ENCODE results near the gene KIAA1217.
"Not testable (repeated sequence)": the region's sequence is repeated elsewhere in the genome, so short reads cannot be mapped to it uniquely, and the experiment has no call there.

Gene KIAA1217

DNA sequence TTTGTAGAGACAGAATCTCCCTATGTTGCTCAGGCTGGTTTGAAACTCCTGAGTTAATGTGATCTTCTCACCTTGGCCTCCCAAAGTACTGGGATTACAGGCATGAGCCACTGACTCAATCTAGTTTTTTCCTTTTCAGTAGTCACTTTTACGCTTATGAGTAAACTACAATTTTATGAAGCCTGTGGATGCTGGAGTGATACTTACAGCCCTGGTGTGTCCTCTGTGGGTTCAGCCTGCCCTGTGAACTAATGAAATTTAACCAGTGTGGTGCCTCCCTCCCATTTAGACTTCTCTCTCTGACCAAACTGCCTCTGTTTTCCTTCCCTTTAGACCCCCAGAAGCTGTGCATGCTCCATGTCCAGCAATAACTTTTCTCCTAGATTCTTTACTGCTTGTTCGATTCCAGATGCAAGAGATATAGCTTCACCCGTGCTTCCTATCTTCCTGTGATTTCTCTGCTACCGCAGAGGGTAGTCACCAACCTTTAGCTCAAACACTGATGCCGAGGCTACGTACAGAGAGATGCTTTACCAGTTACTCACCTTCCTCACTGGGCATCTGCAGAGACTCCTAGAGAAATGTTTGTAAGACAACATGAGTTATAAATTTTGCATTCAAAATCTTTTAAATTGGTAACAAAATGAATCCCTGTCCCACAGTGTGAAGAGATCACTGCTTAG is 90.8 kb downstream of the KIAA1217 start:
- DNase-seq, result no peak

DNA sequence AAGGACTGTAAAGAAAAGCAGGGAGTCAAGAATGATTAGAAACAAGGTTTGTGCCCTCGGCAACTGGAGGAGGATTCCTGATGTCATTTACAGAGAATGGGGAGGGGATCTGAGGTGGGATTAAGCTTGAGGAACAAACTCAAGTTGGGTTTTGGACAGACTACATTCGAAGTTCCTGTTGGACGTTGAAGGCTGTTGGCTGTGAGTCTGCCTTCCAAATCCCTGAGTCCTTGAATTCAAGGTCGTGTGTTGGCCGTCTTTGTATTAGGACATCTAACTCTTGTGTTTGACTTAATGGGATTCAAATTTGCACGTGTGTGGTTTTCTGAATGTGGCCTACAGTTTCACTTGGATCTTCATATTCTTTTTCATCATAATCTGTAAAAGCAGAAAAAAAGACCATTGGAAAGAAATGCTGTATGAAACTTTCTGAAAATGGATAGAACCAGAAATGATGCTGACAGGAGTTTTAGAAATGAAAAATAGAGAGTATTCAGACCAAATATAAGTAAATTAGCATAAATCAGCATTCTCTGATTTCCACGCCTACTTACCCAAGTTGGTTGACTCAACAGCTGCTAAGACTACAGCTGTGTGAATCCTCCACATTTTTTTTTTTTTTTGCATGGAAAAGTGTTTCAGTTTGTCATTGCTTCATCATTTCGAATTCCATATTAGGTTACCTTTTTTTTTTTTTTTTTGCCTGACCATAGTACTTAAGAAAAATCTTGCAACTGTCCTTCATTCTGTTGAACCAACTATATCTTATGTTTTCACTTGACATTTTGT is 94.8 kb downstream of the KIAA1217 start:
- DNase-seq, result no peak

DNA sequence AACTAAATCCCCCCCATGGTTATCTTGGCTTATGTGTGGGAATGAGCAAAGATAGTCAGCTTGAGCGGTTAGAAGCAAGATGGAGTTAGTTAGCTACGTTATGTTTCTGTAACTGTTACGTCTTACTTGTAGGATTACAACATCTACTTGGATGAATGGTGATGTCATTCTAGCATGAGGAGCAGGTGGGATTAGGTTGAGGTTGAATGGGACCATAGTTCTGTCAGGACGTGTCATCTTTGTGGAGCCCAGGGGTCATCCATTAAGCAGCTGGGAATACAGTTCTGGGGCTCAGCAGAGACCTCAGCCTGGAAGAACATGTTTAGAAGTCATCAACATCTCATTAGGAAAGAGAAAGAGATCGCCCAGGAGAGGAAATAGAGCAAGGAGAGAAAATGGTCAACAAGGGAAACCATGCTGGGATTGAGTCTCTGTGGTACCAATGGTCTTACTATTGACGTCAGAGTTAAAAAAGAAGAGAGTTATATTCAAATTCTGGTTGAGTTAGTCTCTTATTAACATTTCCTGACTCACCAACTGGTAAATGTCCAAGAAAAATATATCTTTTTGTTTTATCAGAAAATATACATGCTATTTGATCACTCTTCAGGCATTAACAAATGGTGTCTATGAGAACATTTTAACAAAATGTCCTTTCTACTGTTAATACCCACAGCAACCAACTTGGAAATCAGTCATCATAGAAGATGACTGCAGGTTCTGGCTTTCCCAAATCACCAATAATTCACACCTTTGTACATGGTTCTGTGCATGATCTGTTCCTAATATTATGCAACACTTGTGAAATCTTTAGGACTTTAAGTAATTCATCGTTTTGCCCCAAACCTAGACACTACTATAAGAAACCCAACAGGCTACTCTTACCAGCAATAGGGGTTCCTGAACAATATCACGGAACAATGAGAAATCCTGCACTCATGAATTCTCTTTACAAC is 96.9 kb downstream of the KIAA1217 start:
- no peak for DNase-seq

DNA sequence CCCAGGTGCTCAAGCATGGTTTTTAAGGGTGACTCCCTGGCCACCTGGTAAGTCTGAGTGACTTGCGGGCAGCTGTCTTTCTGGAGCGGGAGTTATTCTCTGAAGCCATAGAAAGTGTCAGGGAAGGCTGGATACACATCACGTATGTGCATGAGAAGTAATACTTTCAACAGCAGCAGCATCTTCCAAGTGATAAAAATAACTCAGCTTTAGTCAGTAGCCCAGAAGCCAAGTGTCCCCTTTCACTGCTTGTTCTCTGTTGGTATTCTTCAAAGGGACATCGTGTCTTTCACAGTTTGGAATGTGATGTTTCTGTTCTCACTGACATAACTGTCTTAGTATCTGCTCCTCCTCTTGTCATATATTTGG is 97.6 kb downstream of the KIAA1217 start:
- no peak for DNase-seq

DNA sequence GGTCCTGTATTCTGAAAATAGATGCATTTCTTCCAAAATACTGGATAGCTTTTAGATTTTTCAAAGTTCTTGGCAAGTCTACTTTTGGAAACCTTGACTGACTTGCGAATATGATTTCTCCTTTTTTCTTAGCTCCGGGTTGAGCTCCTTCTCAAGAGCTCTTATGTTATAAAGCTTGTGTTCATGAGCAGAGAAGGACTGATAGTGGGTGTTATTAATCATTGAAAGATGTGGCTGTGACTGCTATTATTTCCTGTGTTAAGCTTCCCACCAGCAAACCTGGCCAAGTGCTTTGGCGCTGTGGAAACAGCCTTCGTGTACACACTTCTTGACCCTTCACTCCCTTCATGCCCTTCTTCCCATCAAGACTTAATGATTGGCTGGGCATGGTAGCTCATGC is 98.2 kb downstream of the KIAA1217 start:
- DNase-seq, result no peak

DNA sequence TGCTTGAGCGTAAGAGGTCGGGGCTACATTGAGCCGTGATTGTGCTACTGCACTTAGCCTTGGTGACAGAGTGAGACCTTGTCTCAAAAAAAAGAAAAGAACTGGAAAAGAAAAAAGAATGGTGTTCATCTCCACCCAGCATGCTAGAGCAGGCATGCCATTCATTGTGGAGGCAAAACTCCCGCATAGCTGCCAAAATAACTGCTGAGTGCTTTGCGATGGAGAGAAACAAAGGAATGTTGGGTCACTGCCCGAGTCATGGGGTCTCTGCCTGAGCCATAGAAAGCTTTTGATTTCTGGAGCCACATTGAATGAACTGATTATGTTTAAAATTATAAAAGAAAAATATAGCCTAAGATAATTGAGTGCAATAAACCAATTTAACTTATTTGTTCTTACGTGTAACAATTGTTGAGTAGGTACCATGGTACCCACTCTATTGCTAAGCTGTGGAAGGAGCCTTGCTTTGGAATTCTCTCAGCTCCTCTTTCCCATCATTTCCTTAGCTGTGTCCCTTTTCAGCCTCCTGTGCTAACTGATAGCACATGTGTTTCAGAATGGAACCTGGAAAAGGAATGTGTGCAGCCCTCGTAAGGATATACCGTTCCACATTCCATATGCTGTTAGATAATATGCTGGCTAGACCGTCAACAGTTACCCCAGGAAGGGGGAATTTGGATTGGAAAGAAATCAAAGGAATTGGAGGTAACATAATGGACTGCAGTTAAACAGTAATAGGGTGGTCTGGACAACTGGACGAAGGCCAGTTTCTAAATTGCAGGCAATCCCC is 99.0 kb downstream of the KIAA1217 start:
- no peak for DNase-seq

DNA sequence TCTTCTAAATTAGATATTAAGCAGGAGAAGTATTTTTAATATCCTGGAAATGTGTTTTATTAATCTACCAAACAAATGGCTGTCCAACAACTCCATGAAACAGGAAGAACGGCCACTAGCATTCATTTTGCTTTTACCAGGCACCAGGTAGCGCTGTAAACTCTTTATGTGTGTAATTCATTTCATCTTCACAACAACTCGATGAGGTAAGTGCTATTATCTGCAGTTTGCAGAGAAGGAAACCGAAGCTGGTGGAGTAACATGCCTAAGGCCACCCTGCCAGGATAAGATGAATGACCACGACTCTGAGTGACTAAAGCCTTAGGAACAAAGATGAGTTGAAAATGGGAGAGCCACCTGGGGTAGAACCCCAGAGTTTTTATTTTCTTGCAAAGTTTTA is 101.2 kb downstream of the KIAA1217 start:
- no peak for DNase-seq

DNA sequence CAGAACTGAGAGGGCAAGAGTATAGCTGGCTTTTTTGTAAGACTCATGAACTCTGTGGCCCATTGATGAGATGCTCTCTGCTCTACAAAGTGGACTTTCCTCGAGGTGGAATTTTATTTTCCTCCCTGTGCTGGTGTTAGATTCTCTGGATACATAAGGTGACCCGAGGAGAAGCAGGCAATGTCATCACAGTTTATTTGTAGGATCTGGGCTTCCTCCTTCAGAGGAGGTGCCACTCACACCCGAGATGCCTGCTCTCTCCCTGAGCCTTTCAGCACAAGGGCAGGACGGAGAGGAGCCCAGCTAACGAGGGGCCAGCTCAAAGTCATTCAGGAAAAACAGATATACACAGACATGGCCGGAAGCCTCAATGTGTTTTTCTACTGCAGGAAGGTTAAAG is 103.0 kb downstream of the KIAA1217 start:
- no peak for DNase-seq

DNA sequence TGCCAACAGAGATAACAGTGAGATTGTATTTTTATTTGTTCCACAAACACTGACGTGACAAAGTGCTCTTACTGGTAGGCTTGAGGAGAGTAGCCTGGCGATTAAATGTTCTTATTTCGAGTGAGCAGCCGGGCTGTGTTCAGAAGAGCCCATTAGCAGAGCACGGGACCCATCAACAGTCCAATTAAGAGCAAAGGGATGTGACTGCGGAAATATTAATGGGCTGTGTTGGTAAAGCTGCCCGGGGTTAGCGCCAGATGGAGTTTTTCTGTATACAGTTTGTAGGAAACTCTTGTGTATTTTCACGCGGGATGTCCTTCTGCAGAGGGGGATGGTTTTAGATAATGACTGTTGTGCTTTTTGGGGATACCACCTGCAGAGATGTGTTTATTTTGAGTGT is 104.3 kb downstream of the KIAA1217 start:
- DNase-seq, result no peak

DNA sequence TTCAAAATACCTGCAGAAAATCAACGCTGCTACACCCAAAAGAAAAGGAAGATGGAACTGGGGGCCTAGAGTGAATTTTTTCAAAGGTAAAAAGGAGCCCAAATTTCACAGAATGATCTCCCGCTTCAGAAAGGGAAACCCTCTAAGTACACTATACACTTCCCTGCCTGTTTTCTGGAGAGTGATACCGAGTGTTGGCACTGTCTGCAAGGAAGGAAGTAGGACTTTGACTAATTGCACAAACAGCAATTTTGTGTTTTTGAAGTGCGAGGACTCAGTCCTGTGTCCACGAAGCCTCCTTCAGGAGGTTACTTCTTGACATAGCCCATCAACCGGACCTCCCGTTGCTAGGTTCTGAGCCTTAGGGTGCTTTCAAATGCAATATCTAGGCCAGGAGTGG is 106.3 kb downstream of the KIAA1217 start:
- DNase-seq, result no peak

DNA sequence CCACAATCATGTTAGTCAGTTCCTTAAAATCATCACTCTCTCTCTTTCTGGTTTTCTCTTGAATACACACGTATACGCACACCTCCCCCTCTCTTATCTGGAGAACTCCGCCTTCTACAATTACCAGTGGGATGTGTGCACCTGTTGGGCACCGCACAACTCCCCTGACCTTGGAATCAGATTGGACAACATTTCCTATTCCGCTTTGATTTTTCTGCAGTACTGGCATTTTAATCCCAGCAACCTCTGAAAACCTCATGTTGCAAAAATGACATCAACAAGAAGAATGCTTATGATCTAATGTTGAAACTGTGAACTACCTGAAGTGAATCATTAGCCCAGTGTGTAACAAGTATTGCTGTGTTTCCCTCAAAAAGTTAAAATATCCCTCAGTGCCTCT is 109.6 kb downstream of the KIAA1217 start:
- DNase-seq, result no peak

DNA sequence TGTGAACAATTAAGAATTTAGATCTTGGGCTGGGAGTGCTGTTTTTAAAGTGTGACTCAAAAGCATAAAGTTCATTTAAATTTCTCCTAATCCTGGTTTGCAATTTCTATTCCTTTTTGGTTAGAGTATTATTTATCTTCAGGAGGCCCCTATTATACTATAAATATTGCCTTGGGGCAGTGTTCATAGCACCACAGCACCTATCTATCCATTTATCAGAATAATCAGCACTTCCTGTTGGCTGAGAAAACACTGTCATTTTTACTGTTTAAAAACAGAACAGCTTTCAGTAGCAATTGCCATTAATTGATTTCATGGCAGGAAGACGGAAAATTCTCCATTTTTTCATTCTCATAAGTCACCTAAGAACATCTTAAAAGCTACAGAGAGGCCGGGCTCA is 111.4 kb downstream of the KIAA1217 start:
- DNase-seq, result no peak

DNA sequence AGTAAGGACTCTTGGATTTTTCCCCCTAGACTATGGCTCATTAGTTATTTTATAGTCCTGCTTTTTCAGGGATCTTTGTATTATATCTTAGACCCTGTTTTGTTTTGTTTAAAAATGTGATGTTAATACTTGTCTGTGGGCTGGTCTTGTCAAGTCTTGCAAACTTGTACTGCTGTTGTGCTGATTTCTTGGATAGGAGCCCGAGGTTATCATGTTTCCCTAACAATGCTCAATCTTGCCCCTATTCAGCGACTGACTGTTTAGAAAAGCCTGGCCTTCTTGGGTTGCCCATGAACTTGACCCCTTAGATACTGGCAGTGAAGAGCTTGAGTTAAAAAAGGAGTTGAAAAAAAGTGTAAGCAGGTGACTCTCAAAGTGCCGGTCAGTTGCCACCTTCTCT is 115.7 kb downstream of the KIAA1217 start:
- no peak for DNase-seq

DNA sequence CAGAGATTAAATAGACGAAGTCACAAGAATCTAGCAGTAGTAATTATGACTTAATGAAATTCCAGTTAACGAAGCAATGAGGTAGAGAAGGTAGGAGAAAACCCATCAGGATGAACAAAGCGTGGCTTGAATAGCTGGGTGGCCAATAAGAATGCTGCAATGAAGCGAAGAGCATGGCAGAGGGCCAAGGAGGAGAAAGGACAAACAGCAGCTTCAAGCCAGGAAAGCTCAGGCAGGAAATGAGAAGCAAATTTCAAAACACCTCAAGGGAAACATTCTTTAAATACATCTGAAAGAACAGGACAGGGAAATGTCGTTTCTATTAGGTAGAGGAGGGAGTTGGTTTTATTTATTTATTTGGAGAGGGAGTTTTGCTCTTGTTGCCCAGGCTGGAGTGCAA is 122.5 kb downstream of the KIAA1217 start:
- no peak for DNase-seq

DNA sequence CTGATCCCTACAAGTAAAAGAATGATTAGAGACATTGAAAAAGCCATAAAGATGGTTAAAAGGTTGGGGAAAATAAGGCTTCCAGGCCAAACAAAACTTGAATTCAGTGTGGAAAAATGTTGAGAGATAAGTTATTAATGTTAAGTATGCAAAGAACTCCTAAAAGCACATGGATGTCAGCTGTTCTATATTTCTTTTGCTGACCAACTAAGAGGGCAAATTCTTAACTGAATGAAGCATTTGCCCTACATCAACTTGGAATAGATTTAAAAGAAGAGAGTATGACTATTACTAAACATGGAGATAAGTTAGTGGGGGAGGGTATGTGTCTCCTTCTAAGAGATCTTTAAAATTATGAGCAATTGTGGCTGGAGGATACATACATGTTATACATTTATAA is 124.8 kb downstream of the KIAA1217 start:
- DNase-seq, result no peak

DNA sequence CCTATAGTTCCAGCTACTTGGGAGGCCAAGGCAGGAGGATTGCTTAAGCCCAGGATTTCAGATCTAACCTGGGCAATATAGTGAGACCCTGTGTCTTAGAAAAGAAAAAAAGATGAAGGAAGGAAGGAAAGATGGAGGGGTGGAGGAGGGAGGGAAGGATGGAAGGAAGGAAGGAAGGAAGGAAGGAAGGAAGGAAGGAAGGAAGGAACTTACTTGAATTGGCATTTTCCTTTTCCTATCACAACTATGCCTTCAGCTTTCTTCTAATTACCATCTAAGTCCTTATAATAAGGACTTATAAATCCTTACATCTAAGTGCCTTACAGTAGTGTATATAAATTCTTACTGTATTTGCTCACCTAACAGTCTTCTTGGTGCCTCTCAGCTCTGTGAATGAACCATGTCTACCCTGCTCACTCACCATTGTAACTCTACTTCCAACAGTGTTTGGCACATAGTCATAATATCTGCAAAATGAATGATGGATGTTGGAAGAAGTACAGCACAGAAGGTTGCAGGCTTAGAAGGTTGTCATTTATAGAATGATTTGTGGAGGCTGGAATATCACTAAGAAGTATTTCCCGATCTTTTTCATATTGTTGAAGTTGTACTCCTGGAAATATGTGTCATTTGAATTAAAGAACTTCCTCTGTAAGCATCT is 125.5 kb downstream of the KIAA1217 start:
- no peak for DNase-seq

DNA sequence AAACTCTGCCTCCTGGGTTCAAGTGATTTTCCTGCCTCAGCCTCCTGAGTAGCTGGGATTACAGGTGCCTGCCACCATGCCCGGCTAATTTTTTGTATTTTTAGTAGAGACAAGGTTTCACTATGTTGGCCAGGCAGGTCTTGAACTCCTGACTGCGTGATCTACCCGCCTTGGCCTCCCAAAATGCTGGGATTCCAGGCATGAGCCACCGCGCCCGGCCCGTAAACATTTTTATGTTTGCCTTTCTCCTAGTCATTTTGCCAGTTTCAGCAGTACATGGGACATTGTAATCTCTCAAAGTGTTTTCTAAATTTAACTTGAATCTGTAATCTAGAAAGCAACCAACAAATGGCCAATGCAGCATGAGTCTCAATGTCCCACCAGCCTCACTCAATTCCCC is 128.8 kb downstream of the KIAA1217 start:
- DNase-seq, result not testable (repeated sequence)

DNA sequence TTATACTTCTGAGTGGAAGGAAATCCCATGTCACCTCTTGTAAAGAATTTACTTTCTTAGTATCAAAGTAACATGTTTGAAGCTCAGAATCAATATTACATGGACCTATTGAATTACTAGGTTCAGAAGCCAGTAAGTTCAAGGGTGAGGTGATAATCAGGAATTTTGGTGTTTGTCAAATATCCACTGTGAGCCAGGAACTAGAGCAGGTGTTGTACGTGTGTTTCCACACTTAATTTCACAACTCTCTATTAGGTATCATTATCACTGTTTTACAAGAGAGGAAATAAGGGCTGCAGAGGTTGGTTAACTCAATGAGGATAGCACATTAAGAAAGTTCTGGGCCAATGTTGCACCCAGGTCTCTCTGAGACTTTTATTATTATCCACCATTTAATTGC is 130.4 kb downstream of the KIAA1217 start:
- no peak for DNase-seq

DNA sequence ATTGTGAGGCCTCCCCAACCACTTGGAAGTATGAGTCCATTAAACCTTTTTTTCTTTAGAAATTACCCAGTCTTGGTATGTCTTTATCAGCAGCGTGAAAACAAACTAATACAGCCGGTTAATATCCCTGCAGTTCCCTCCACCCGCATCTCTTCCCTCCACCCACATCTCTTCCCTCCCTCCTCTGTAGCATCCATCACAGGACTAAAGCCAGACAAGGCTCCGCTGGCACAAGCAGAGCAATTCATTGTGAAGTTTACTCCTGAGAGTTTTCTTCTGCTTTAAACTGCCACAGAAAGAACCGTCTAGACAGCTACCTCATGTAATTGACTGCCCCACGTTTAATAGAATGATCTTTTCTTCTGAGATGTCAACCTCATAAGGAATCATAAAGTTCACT is 131.5 kb downstream of the KIAA1217 start:
- DNase-seq, result no peak

DNA sequence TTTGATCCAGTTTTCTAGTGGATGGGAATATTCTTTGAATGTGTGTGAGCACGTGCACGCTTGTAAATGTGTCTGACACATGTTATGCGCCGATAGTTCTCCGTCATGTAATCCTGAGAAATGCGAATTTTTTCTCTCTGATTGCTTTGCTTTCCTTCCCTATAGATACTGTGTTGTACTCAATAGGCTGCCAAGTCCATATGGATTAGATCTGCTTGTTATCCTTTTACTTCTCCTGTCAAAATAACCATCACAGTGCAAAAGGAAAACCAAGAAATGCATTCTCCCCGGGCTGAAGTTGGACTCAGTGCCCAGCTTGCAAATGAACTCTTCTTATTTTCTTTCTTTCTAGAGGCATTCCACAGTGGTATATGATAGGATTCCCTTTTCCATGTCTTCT is 131.9 kb downstream of the KIAA1217 start:
- DNase-seq, result no peak

DNA sequence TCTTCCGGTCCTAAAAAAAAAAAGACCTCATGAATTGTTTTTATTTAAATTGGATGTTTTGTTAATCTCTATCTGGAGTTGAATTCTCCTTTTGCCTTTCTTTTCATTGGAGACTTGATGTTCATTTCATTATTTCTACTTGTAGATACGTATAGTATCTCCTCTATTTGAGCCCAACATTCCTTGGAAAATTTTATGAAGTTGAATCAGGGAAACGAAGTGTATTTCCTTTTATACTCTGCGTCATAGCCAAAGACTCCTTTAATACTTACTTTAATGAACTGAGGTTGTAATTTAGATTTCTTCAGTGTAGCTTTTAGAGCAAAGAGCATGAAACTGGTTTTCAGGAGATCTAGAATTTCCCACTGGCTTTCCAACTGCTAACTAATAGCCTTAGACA is 132.4 kb downstream of the KIAA1217 start:
- no peak for DNase-seq

DNA sequence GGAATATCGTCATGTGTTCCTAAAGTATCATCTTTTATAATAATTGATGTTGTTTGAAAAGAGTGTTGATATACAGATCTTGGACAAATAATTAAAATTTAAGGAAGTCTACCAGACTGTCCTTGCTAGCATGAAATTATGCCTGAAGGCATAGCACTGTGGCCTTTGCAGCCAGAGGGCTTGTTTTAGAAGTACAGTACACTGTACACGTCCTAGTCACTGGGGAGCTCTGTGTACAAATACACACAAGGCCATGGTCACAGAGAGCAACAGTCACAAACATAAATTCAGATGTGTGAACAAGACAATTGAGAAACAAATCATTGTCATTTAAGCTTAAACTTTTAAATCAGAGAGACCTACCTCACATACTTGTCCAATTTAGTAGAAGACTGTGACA is 133.0 kb downstream of the KIAA1217 start:
- DNase-seq, result no peak
